Activated CD4-positive, alpha-beta T cell treated with anti-CD3 and anti-CD28 coated beads for 36 hours (primary cell): ENCODE measurements around the gene F13A1. TPM values are rescaled to one million over a fixed set of nuclear protein-coding genes. Genes with fewer than 3 reads are reported as not detected.
A peak's percentile ranks its signal among the peaks of the same experiment; 100 is the strongest.
"Not testable (repeated sequence)": the region's sequence is repeated elsewhere in the genome, so short reads cannot be mapped to it uniquely, and the experiment has no call there.

Source experiments
- ATAC-seq: fragments of 200-7000 bp; cut with Tn5 transposase; one replicate; pipeline ENCODE4 v1.10.0; 2021; ENCODE audit warnings: mild to moderate bottlenecking, moderate library complexity
- CTCF ChIA-PET: fragments of 350-600 bp; sonication (Branson Sonifier 250); formaldehyde crosslinking; loops from one replicate; lab custom pipeline; 2021; ENCODE audit warnings: antibody characterized with exemption; lab: Charles Lee
- POLR2A ChIA-PET: fragments of 350-600 bp; sonication (Branson Sonifier 250); formaldehyde crosslinking; loops from one replicate; lab custom pipeline; 2021; ENCODE audit warnings: antibody characterized with exemption, inconsistent platforms; lab: Charles Lee
- DNase-seq: peaks from one replicate; pipeline ENCODE4 v3.0.0-alpha.2; 2020
- H3K27ac Mint-ChIP-seq: one replicate; pipeline ENCODE4 v1.8.0; 2021; ENCODE audit warnings: mixed read lengths
- H3K27me3 Mint-ChIP-seq: one replicate; pipeline ENCODE4 v1.8.0; 2021; ENCODE audit warnings: mixed read lengths
- H3K36me3 Mint-ChIP-seq: one replicate; pipeline ENCODE4 v1.8.0; 2021; ENCODE audit warnings: low read depth, mixed read lengths
- H3K4me1 Mint-ChIP-seq: one replicate; pipeline ENCODE4 v1.8.0; 2021; ENCODE audit warnings: mixed read lengths
- H3K4me3 Mint-ChIP-seq: one replicate; pipeline ENCODE4 v1.8.0; 2021; ENCODE audit warnings: mild to moderate bottlenecking, moderate library complexity, mixed read lengths
- H3K9me3 Mint-ChIP-seq: one replicate; pipeline ENCODE4 v1.8.0; 2021; ENCODE audit warnings: low read depth, mixed read lengths
- intact Hi-C, 2 experiments: fragments of 100-400 bp; cut with DNase I in 1 of 2; cut with micrococcal nuclease in 1 of 2; formaldehyde crosslinking; loops; one replicate each; pipeline versions ENCODE4 v1.14.2 to v1.15.1; 2022 to 2024; cut with DNase I, micrococcal nuclease
- total RNA-seq, 2 experiments: library from RNA; stranded (reverse); gene quantifications; one replicate each; pipeline ENCODE4 v1.2.3, GENCODE V29; 2021

The F13A1 gene
- total RNA-seq, 2 experiments from 2014 or later, result not detected

DNA sequence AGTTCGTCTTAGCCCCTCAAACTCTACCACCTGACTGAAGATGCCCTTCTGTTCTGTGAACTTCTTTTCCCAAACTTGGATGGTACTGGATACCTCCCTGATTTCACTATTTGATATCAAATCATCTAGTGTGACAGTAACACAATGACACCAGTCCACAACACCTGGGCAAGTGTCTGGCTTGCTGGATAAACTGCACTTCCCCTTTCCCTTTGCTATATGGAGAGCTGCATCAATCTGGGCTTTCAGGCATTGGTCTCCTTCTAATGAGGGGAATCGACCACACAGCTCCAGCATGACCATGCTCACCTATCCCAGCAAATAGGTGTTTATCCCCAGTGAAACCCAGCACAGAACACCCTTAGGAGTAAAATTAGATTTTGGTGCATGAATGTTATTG lies 3.1 kb downstream of the F13A1 start:
- no peak overlapping the region for H3K4me3 Mint-ChIP-seq
- H3K27me3 Mint-ChIP-seq, result peaks cover 51% of the 10 kb centered on the region
- H3K27ac Mint-ChIP-seq, result no peak overlapping the region
- DNase-seq (no peak), ATAC-seq (no peak)
- POLR2A ChIA-PET, result interaction anchor here (0.6 kb wide), 1 partner anchor 199 kb away, joined by 3 read pairs; no protein-coding TSS in a partner anchor
- no peaks in the 10 kb centered on the region for H3K4me1 Mint-ChIP-seq
- H3K9me3 Mint-ChIP-seq, result no peaks in the 10 kb centered on the region
- intact Hi-C loops, result no loop called here
- CTCF ChIA-PET, result no interaction called here
- no peaks in the 10 kb centered on the region for H3K36me3 Mint-ChIP-seq

- Mint-ChIP-seq H3K27me3 (peaks cover 39% of the 10 kb centered on the region), H3K9me3 (no peaks in the 10 kb centered on the region), H3K4me1 (no peaks in the 10 kb centered on the region), H3K4me3 (no peak overlapping the region), H3K27ac (no peak overlapping the region), H3K36me3 (no peaks in the 10 kb centered on the region)
- ChIA-PET CTCF (interaction anchor here (0.6 to 1.5 kb wide), 3 partner anchors 12 to 28 kb away, joined by 3 read pairs; no protein-coding TSS in a partner anchor), POLR2A (no interaction called here)
- intact Hi-C loops, result loop anchor here (1.0 to 2.0 kb wide), 2 partner anchors 231 to 258 kb away; no protein-coding TSS in a partner anchor
- DNase-seq (peak; percentile 58), ATAC-seq (peak; percentile 33)
These were observed 4.8 kb downstream of the F13A1 start for GRCh38 chr6:6315660-6316059.

DNA sequence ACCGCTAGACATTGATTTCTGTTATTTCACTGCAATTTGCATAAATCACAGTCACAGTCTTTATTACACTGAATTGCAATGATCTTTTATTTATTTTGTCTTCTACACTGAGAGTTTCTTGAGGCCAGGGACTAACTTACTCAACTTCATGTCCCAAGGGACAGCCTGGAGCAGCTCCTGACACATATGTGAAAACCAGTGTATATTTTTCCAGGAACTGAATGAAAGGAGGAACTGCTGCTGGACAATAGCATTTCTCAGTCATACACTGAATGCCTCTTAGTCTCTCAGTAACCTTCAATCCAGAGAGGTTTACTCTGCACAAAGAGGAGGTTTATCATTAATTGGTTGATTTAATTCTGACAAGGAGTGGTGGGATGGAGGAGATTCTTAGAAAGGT lies 5.9 kb downstream of the F13A1 start:
- no peak for DNase-seq
- ChIA-PET CTCF (interaction anchor here (1.5 kb wide), 1 partner anchor 13 kb away, joined by 3 read pairs; no protein-coding TSS in a partner anchor), POLR2A (no interaction called here)
- Mint-ChIP-seq H3K36me3 (no peaks in the 10 kb centered on the region), H3K4me3 (no peak overlapping the region), H3K27me3 (peaks cover 34% of the 10 kb centered on the region), H3K27ac (no peak overlapping the region), H3K4me1 (no peaks in the 10 kb centered on the region), H3K9me3 (no peaks in the 10 kb centered on the region)
- ATAC-seq, result no peak
- intact Hi-C loops, result loop anchor here (2.0 kb wide), 1 partner anchor 232 kb away; no protein-coding TSS in a partner anchor

GRCh38 chr6:6312901-6313441 lies 7.5 kb downstream of the F13A1 start:
- intact Hi-C loops, result no loop called here

GRCh38 chr6:6305575-6305974 lies 14.9 kb downstream of the F13A1 start:
- intact Hi-C loops, result no loop called here
- H3K27me3 Mint-ChIP-seq, result peaks cover 18% of the 10 kb centered on the region
- H3K9me3 Mint-ChIP-seq, result no peaks in the 10 kb centered on the region
- ATAC-seq, result no peak
- no peak overlapping the region for H3K27ac Mint-ChIP-seq
- no peaks in the 10 kb centered on the region for H3K4me1 Mint-ChIP-seq
- H3K36me3 Mint-ChIP-seq, result no peaks in the 10 kb centered on the region
- ChIA-PET POLR2A (no interaction called here), CTCF (no interaction called here)
- no peak for DNase-seq
- H3K4me3 Mint-ChIP-seq, result no peak overlapping the region

More at GRCh38 chr6:6312901-6313441, 7.5 kb downstream of the F13A1 start:
- Mint-ChIP-seq H3K4me3 (no peak overlapping the region), H3K27me3 (peaks cover 29% of the 10 kb centered on the region), H3K36me3 (no peaks in the 10 kb centered on the region), H3K27ac (no peak overlapping the region), H3K4me1 (no peaks in the 10 kb centered on the region), H3K9me3 (no peaks in the 10 kb centered on the region)
- ATAC-seq (no peak), DNase-seq (no peak)
- POLR2A ChIA-PET, result no interaction called here
- CTCF ChIA-PET, result interaction anchor here (0.6 to 0.8 kb wide), 3 partner anchors 23 to 1089 kb away, joined by 3 read pairs; no protein-coding TSS in a partner anchor

DNA sequence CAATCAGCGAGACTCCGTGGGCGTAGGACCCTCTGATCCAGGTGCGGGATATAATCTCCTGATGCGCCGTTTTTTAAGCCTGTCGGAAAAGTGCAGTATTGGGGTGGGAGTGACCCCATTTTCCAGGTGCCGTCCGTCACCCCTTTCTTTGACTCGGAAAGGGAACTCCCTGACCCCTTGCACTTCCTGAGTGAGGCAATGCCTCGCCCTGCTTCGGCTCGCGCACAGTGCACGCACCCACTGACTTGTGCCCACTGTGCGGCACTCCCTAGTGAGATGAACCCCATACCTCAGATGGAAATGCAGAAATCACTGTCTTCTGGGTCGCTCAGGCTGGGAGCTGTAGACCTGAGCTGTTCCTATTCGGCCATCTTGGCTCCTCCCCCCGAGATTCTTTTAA lies 20.1 kb downstream of the F13A1 start:
- intact Hi-C loops, result not testable (repeated sequence)

GRCh38 chr6:6293317-6293716 lies 27.1 kb downstream of the F13A1 start:
- Mint-ChIP-seq H3K36me3 (no peaks in the 10 kb centered on the region), H3K4me3 (no peak overlapping the region), H3K27me3 (peaks cover 23% of the 10 kb centered on the region), H3K4me1 (no peaks in the 10 kb centered on the region), H3K9me3 (no peaks in the 10 kb centered on the region), H3K27ac (no peak overlapping the region)
- DNase-seq (no peak), ATAC-seq (no peak)
- intact Hi-C loops, result no loop called here
- POLR2A ChIA-PET, result no interaction called here
- CTCF ChIA-PET, result interaction anchor here (0.6 kb wide), 1 partner anchor 471 kb away, joined by 3 read pairs; no protein-coding TSS in a partner anchor

More for the DNA sequence above, 20.1 kb downstream of the F13A1 start:
- H3K36me3 Mint-ChIP-seq, H3K4me1 Mint-ChIP-seq, CTCF ChIA-PET, H3K27ac Mint-ChIP-seq, POLR2A ChIA-PET, H3K9me3 Mint-ChIP-seq, DNase-seq, H3K4me3 Mint-ChIP-seq, ATAC-seq: not testable (repeated sequence)
- peaks cover 11% of the 10 kb centered on the region for H3K27me3 Mint-ChIP-seq

GRCh38 chr6:6287415-6287814 lies 33.0 kb downstream of the F13A1 start:
- H3K36me3 Mint-ChIP-seq, result no peaks in the 10 kb centered on the region
- H3K27ac Mint-ChIP-seq, result no peak overlapping the region
- CTCF ChIA-PET, result interaction anchor here (0.8 kb wide), 1 partner anchor 28 kb away, joined by 3 read pairs; no protein-coding TSS in a partner anchor
- ATAC-seq (no peak), DNase-seq (no peak)
- no peaks in the 10 kb centered on the region for H3K9me3 Mint-ChIP-seq
- peaks cover 18% of the 10 kb centered on the region for H3K27me3 Mint-ChIP-seq
- no peaks in the 10 kb centered on the region for H3K4me1 Mint-ChIP-seq
- intact Hi-C loops, result no loop called here
- POLR2A ChIA-PET, result no interaction called here
- H3K4me3 Mint-ChIP-seq, result no peak overlapping the region

DNA sequence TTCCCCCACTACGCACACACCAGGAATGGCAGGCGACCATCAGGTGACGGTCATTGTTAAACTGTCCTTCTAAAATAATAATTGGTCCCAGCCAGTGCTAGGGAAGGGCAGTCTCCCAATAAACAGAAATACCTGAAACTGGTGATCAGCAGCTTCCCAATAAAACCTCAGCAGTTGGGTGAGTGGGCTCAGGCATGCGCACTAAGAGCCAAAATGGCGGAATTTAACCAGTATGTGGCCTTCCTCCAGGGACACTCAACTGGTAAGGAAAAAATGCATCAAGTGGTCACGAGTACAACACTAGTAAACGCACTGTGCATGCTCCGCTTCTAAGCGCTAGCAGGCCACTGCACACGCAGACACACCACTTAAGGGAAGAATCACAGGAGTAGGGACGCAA lies 34.8 kb downstream of the F13A1 start:
- Mint-ChIP-seq H3K27me3 (peaks cover 6% of the 10 kb centered on the region), H3K36me3 (no peaks in the 10 kb centered on the region), H3K9me3 (no peaks in the 10 kb centered on the region), H3K4me3 (no peak overlapping the region), H3K27ac (no peak overlapping the region), H3K4me1 (no peaks in the 10 kb centered on the region)
- POLR2A ChIA-PET, result no interaction called here
- DNase-seq, result no peak
- ATAC-seq, result no peak
- intact Hi-C loops, result no loop called here
- CTCF ChIA-PET, result no interaction called here

DNA sequence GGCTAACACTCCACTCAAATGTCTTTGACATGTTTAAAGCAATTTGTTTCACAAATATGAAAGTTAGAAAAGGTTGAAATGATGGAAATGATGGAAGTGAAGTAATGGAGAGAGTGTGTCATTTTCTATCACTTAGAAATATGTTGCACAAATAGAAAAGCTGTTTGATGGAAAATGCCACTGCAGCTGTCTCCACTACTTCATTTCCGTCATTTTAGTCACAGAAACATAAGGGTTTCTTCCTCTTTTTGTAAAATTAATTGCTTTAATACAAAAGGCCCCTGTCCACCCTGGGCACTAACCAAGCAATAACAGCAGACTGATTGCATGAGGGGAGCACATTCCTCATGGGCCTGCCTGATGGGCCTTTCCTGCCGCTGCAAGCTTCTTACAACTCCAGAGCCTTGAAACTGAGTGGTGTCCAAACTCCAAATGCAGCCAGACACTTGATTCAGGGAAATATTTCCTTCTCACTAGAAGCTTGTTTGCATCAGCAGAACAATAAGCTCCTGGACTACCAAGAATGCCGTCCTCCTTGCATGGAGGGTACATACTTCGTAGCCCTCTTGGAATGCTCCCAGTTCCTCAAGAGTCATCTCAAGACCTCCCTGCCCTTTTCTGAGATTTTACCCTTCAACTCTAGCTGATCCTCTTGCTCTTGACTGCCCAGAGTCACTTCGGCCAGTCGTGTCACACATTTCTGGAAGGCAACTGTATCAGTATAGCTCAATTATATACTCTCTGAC lies 36.1 kb downstream of the F13A1 start:
- ATAC-seq (no peak), DNase-seq (no peak)
- H3K27me3 Mint-ChIP-seq, result peaks cover 9% of the 10 kb centered on the region
- H3K36me3 Mint-ChIP-seq, result no peaks in the 10 kb centered on the region
- H3K9me3 Mint-ChIP-seq, result no peaks in the 10 kb centered on the region
- POLR2A ChIA-PET, result no interaction called here
- no peak overlapping the region for H3K27ac Mint-ChIP-seq
- H3K4me3 Mint-ChIP-seq, result no peak overlapping the region
- no peaks in the 10 kb centered on the region for H3K4me1 Mint-ChIP-seq
- intact Hi-C loops, result no loop called here
- CTCF ChIA-PET, result interaction anchor here (0.6 to 1.1 kb wide), 2 partner anchors 11 to 470 kb away, joined by 3 read pairs; no protein-coding TSS in a partner anchor

- H3K4me1 Mint-ChIP-seq, result no peaks in the 10 kb centered on the region
- no peak overlapping the region for H3K4me3 Mint-ChIP-seq
- ChIA-PET CTCF (no interaction called here), POLR2A (no interaction called here)
- no peaks in the 10 kb centered on the region for H3K9me3 Mint-ChIP-seq
- ATAC-seq, result no peak
- no peaks in the 10 kb centered on the region for H3K36me3 Mint-ChIP-seq
- no peak for DNase-seq
- peaks cover 8% of the 10 kb centered on the region for H3K27me3 Mint-ChIP-seq
- no peak overlapping the region for H3K27ac Mint-ChIP-seq
- intact Hi-C loops, result no loop called here
These were observed 36.7 kb downstream of the F13A1 start for GRCh38 chr6:6283746-6284145.

DNA sequence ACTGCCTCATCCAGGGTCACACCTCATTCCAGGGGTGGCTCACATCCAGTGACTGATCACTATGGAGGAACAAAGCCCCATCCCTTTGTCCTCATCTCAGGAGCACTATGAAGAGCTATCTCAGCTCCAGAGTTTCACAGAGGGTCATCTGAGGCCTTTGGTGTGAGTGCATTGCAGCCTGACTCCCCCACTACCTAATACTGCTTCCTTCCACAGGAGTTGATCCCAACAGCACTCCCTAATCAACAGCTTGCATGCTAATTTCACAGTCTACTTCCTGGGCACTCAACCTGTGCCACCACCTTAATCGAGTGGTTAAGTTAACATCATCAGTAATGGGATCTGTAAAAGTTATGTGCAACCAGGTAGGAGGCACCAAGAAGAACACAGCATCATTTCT lies 37.7 kb downstream of the F13A1 start:
- Mint-ChIP-seq H3K27ac (no peak overlapping the region), H3K36me3 (no peaks in the 10 kb centered on the region), H3K9me3 (no peaks in the 10 kb centered on the region), H3K4me3 (no peak overlapping the region), H3K4me1 (no peaks in the 10 kb centered on the region), H3K27me3 (peaks cover 15% of the 10 kb centered on the region)
- DNase-seq (no peak), ATAC-seq (no peak)
- intact Hi-C loops, result no loop called here
- CTCF ChIA-PET, result no interaction called here
- POLR2A ChIA-PET, result no interaction called here
